Suprapubic skin (tissue), 4 donors: ENCODE results near the gene HYI. TPM values are rescaled to one million over a fixed set of nuclear protein-coding genes. Genes with fewer than 3 reads are reported as not detected.
"Not testable (repeated sequence)": the region's sequence is repeated elsewhere in the genome, so short reads cannot be mapped to it uniquely, and the experiment has no call there.

Source experiments
- DNase-seq, 2 donors: peaks; one replicate each; pipeline ENCODE4 v3.0.0-alpha.2; 2019; ENCODE audit warnings: low spot score in 2 of 2
- H3K27ac ChIP-seq: fragments of 200-600 bp; sonication (generic); one replicate; pipeline ENCODE4 v1.5.1; 2019
- H3K27me3 ChIP-seq: fragments of 200-600 bp; sonication (generic); one replicate; pipeline ENCODE4 v1.5.1; 2019
- H3K36me3 ChIP-seq: fragments of 200-600 bp; sonication (generic); one replicate; pipeline ENCODE4 v1.5.1; 2019
- H3K4me1 ChIP-seq: fragments of 200-600 bp; sonication (generic); one replicate; pipeline ENCODE4 v1.5.1; 2019
- H3K4me3 ChIP-seq: fragments of 200-600 bp; sonication (generic); one replicate; pipeline ENCODE4 v1.5.1; 2019; ENCODE audit warnings: mild to moderate bottlenecking
- H3K9me3 ChIP-seq: fragments of 200-600 bp; sonication (generic); one replicate; pipeline ENCODE4 v1.5.1; 2019
- EP300 ChIP-seq: sonication (generic); formaldehyde crosslinking; IDR thresholded peaks from one replicate; pipeline ENCODE4 v1.6.1; 2017; ENCODE audit warnings: antibody characterized with exemption
- POLR2A ChIP-seq, 2 donors: fragments of 450-650 bp; IDR thresholded peaks; one replicate each; pipeline ENCODE4 v1.6.1; 2017; ENCODE audit warnings: antibody characterized with exemption in 2 of 2, mild to moderate bottlenecking in 2 of 2, moderate library complexity in 2 of 2
- POLR2AphosphoS5 ChIP-seq, 3 donors: sonication (generic); formaldehyde crosslinking; IDR thresholded peaks; one replicate each; pipeline ENCODE4 v1.6.1; 2017; ENCODE audit warnings: antibody characterized with exemption in 3 of 3
- WGBS: methylation state at CpG from one replicate; pipeline ENCODE4 v1.1.5; 2018; 5-methylcytosine and 5-hydroxymethylcytosine counted together
- total RNA-seq, 4 donors: library from RNA; depleted of rRNA; stranded (reverse); fragments of >200 nt; gene quantifications; one replicate each; pipeline ENCODE4 v1.1.0, GENCODE V29; 2016
- TF ChIP-seq, protein P1 (sequence below), 2 donors: fragments of 200-600 bp in 1 of 2; fragments of 450-650 bp in 1 of 2; sonication (generic) in 1 of 2; IDR thresholded peaks; one replicate each; pipeline ENCODE4 v1.5.1; 2016 to 2019; ENCODE audit warnings: antibody characterized with exemption in 2 of 2, mild to moderate bottlenecking in 1 of 2, moderate library complexity in 1 of 2

Gene HYI
- total RNA-seq, 4 donors from 2014 or later: 27.8 to 55.8 (median 39.5) TPM

DNA sequence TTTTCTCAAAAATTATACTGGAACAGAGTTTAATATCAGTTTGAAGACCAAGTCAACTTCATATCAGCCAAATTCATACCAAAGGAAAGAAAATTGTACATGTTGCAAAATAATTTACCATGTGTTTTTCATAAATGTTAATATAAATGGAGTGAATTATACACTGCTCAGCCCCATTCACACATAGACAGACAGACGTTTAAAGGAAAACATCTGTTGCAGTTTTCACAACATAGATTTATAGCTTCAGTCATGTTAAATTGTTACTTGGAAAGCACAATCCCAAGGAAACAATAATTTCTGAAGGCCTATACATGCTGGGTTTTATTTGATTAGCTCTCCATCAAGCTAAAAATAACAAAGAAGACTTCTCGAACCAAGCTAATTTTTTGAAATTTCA, 27.8 kb upstream of the HYI start:
- H3K27me3 ChIP-seq: no peaks in the 10 kb centered on the region
- TF ChIP-seq POLR2AphosphoS5 (IDR thresholded peaks at IDR 0.05) (no peak), EP300 (no peak), POLR2A (IDR thresholded peaks at IDR 0.05) (no peak)
- TF ChIP-seq, protein P1, sequence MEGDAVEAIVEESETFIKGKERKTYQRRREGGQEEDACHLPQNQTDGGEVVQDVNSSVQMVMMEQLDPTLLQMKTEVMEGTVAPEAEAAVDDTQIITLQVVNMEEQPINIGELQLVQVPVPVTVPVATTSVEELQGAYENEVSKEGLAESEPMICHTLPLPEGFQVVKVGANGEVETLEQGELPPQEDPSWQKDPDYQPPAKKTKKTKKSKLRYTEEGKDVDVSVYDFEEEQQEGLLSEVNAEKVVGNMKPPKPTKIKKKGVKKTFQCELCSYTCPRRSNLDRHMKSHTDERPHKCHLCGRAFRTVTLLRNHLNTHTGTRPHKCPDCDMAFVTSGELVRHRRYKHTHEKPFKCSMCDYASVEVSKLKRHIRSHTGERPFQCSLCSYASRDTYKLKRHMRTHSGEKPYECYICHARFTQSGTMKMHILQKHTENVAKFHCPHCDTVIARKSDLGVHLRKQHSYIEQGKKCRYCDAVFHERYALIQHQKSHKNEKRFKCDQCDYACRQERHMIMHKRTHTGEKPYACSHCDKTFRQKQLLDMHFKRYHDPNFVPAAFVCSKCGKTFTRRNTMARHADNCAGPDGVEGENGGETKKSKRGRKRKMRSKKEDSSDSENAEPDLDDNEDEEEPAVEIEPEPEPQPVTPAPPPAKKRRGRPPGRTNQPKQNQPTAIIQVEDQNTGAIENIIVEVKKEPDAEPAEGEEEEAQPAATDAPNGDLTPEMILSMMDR (IDR thresholded peaks at IDR 0.05): no peak
- H3K4me1 ChIP-seq: no peaks in the 10 kb centered on the region
- H3K27ac ChIP-seq: no peak overlapping the region
- no peaks in the 10 kb centered on the region for H3K36me3 ChIP-seq
- no peaks in the 10 kb centered on the region for H3K9me3 ChIP-seq
- no peak for DNase-seq
- no peak overlapping the region for H3K4me3 ChIP-seq
- WGBS: 67% methylated on average over 2 of the region's 2 CpGs

DNA sequence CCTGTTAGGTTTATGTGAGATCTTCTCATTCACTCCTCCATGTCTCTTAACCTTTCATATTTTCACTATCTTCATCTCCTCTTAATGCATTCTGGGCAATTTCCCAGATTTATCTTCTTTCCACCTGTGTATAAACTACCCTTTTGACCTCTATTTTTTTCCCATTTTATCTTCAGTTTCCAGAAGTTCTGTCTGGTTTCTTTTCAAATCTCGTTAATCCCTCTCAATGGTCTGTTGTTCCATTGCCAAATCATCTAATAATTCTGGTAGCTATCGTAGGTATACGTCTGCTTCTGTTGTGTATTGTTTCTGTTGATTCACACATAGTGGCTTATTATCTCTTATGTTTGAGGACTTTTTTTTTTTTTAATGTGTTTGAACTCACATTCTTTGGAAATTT, 25.7 kb upstream of the HYI start:
- H3K4me1 ChIP-seq: no peaks in the 10 kb centered on the region
- H3K27ac ChIP-seq: no peak overlapping the region
- no peaks in the 10 kb centered on the region for H3K27me3 ChIP-seq
- no peak overlapping the region for H3K4me3 ChIP-seq
- H3K36me3 ChIP-seq: no peaks in the 10 kb centered on the region
- no peaks in the 10 kb centered on the region for H3K9me3 ChIP-seq
- WGBS: 61% methylated on average over 3 of the region's 3 CpGs
- no peak for DNase-seq
- TF ChIP-seq POLR2AphosphoS5 (IDR thresholded peaks at IDR 0.05) (no peak), POLR2A (IDR thresholded peaks at IDR 0.05) (no peak), EP300 (no peak)
- TF ChIP-seq, protein P1 (IDR thresholded peaks at IDR 0.05): no peak

DNA sequence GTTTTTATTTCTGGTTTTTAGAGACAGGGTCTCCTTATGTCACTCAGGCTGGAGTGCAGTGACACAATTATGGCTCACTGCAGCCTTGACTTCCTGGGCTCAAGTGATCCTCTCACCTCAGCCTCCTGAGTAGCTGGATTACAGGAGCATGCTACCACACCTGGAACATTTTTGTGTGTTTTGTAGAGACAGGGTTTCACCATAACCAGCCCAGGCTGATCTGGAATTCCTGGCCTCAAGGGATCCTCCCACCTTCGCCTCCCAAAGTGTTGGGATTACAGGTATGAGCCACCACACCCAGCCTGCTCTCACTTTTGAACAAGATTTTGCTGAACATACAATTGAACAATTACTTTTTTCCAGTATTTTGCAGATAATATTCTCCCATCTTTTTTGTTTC, 24.0 kb upstream of the HYI start:
- H3K27ac ChIP-seq: no peak overlapping the region
- no peaks in the 10 kb centered on the region for H3K36me3 ChIP-seq
- no peaks in the 10 kb centered on the region for H3K9me3 ChIP-seq
- H3K4me3 ChIP-seq: no peak overlapping the region
- no peaks in the 10 kb centered on the region for H3K27me3 ChIP-seq
- TF ChIP-seq EP300: no peak
- TF ChIP-seq, protein P1 (IDR thresholded peaks at IDR 0.05): no peak
- no peak for TF ChIP-seq POLR2A (IDR thresholded peaks at IDR 0.05)
- TF ChIP-seq POLR2AphosphoS5 (IDR thresholded peaks at IDR 0.05): no peak
- WGBS: 100% methylated on average over 1 of the region's 1 CpG
- no peak for DNase-seq
- H3K4me1 ChIP-seq: peaks cover 3% of the 10 kb centered on the region

DNA sequence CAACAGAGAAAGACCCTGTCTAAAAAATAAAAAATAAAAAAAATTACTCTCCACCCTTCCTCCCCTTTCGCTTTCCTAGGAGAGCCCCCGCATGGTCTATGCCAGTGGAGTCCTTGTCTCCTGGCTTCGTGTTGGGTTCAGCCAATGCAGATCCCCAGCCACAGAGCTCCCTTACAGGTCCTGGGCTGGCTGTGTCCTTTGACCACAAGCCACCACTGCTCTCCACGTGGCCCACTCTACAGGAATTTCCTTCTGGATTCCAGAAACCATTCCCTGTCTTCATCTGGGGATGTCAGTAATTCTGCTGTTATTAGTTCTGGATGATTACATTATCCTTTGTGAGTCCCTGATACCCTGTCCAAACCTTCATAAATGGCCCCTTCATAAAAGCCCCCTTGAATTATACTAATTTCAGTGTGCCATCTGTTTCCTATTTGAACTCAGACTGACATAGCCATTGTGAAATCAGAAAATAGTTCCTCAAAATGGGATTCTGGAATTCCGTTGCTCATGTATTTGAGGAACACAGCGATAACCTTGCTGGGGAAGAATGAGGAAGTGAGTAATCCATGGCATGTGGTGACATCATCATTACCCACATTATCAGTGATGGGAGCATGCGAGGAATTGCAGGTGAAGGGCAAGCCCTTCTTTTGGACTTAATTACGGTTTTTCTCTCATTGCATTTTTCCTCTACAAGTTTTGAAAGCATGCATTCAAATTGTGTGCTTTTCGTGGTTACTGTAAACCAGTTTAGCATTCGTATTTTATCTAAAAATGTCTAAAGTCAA, 22.1 kb upstream of the HYI start:
- not testable (repeated sequence) for H3K27ac ChIP-seq, H3K9me3 ChIP-seq, H3K27me3 ChIP-seq, H3K4me1 ChIP-seq, DNase-seq, H3K4me3 ChIP-seq, H3K36me3 ChIP-seq
- 55% methylated on average over 10 of the region's 10 CpGs for WGBS

DNA sequence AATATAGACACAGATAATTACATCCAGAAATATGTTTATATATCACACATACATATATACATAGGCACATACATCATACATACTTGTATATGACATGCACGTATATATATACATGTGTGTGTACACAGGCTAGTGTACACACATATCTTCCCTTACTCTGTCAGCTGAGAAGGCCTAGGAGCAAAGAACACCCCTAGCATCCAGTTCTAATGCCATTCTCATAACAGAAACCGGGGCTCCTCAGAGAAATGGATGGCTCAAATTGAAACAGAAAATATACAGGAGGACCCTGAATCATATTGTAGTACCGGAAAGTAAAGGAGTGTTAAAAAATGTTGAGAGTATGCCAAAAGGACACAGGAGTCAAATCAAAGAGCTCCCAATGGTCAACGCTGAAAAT, 19.7 kb upstream of the HYI start:
- Histone ChIP-seq H3K27ac (no peak overlapping the region), H3K4me1 (peaks cover 3% of the 10 kb centered on the region), H3K9me3 (no peaks in the 10 kb centered on the region), H3K36me3 (no peaks in the 10 kb centered on the region), H3K4me3 (no peak overlapping the region), H3K27me3 (no peaks in the 10 kb centered on the region)
- TF ChIP-seq POLR2AphosphoS5 (IDR thresholded peaks at IDR 0.05) (no peak), EP300 (no peak), POLR2A (IDR thresholded peaks at IDR 0.05) (no peak)
- TF ChIP-seq, protein P1 (IDR thresholded peaks at IDR 0.05): no peak
- WGBS: 85% methylated on average over 4 of the region's 4 CpGs
- no peak for DNase-seq

DNA sequence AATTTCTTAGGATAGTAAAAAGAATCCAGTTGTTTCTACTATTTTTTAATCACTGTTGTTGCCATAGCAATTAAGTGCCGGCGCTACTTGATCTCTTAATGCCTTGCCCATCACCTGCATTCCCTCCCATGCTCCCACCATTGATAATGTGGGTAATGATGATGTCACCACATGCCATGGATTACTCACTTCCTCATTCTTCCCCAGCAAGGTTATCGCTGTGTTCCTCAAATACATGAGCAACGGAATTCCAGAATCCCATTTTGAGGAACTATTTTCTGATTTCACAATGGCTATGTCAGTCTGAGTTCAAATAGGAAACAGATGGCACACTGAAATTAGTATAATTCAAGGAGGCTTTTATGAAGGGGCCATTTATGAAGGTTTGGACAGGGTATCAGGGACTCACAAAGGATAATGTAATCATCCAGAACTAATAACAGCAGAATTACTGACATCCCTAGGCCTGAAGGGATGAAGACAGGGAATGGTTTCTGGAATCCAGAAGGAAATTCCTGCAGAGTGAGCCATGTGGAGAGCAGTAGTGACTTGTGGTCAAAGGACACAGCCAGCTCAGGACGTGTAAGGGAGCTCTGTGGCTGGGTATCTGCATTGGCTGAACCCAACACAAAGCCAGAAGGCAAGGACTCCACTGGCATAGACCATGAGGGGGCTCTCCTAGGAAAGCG, 18.9 kb upstream of the HYI start:
- H3K4me1 ChIP-seq, H3K27ac ChIP-seq, H3K27me3 ChIP-seq, DNase-seq, H3K36me3 ChIP-seq, H3K9me3 ChIP-seq, H3K4me3 ChIP-seq: not testable (repeated sequence)
- WGBS: 45% methylated on average over 6 of the region's 6 CpGs
